H1 (cell line): ENCODE results near the gene BTN2A1. TPM values are rescaled to one million over a fixed set of nuclear protein-coding genes. Genes with fewer than 3 reads are reported as not detected.

Source experiments
- CTCF ChIA-PET: fragments of 300-600 bp; sonication (Branson Sonifier 250); formaldehyde crosslinking; loops from one replicate; lab custom pipeline; 2021; ENCODE audit not compliant: partially characterized antibody; lab: Charles Lee
- POLR2A ChIA-PET: fragments of 300-600 bp; sonication (Branson Sonifier 250); formaldehyde crosslinking; loops from one replicate; lab custom pipeline; 2021; ENCODE audit warnings: inconsistent platforms; ENCODE audit not compliant: partially characterized antibody; lab: Charles Lee
- DNase-seq, 2 experiments: peaks; one replicate each; pipeline versions ENCODE4 v3.0.0 to v3.0.0-alpha.2; 2010 to 2022; ENCODE audit warnings: low spot score in 2 of 2, low read depth in 1 of 2, mixed read lengths in 1 of 2
- FAIRE-seq: peaks from 2 replicates; lab custom pipeline; 2011; peaks lifted over from hg19 to GRCh38; lab: Jason Lieb, UNC
- H2AFZ ChIP-seq: 2 replicates; pipeline ENCODE4 v1.8.1; 2012; ENCODE audit warnings: low read length, inconsistent platforms
- H2AK5ac ChIP-seq: 2 replicates; pipeline ENCODE4 v1.6.1; 2013; ENCODE audit warnings: low read depth, low read length
- H2BK120ac ChIP-seq: replicated peaks from 2 replicates; pipeline ENCODE3; 2013; ENCODE audit warnings: low read depth, low read length, inconsistent platforms
- H2BK12ac ChIP-seq: 2 replicates; pipeline ENCODE4 v1.6.1; 2013; ENCODE audit warnings: low read depth, low read length
- H2BK15ac ChIP-seq: 2 replicates; pipeline ENCODE4 v1.6.1; 2013; ENCODE audit warnings: low read length
- H2BK20ac ChIP-seq: 2 replicates; pipeline ENCODE4 v1.6.1; 2013; ENCODE audit warnings: low read length
- H2BK5ac ChIP-seq: 2 replicates; pipeline ENCODE4 v1.6.1; 2013; ENCODE audit warnings: low read depth, low read length
- H3K14ac ChIP-seq: 2 replicates; pipeline ENCODE4 v1.6.1; 2013; ENCODE audit warnings: inconsistent platforms; ENCODE audit not compliant: insufficient read length
- H3K18ac ChIP-seq: 2 replicates; pipeline ENCODE4 v1.6.1; 2013; ENCODE audit warnings: low read length; ENCODE audit errors: extremely low read depth
- H3K23ac ChIP-seq: 2 replicates; pipeline ENCODE4 v1.6.1; 2013; ENCODE audit warnings: inconsistent platforms; ENCODE audit not compliant: insufficient read length
- H3K23me2 ChIP-seq: 2 replicates; pipeline ENCODE4 v1.6.1; 2013; ENCODE audit warnings: low read depth, low read length
- H3K27ac ChIP-seq: 2 replicates; pipeline ENCODE4 v1.6.1; 2011; ENCODE audit warnings: low read depth, low read length, inconsistent platforms
- H3K27me3 ChIP-seq, 4 experiments: replicated peaks in 1 of 4; 1 replicate in 1 of 4; 2 replicates in 3 of 4; pipeline versions ENCODE4 v1.6.1 to v1.8.1; 2011 to 2013; ENCODE audit warnings: low read length in 3 of 4, mild to moderate bottlenecking in 3 of 4, inconsistent platforms in 2 of 4, mixed read lengths in 2 of 4, moderate library complexity in 1 of 4; ENCODE audit not compliant: control insufficient read depth in 3 of 4, insufficient read depth in 3 of 4; ENCODE audit errors: extremely low read depth in 1 of 4
- H3K36me3 ChIP-seq, 4 experiments: 2 replicates each; pipeline versions ENCODE4 v1.6.1 to v1.8.1; 2011 to 2013; ENCODE audit warnings: mild to moderate bottlenecking in 4 of 4, low read length in 3 of 4, moderate library complexity in 2 of 4, control low read depth in 1 of 4, inconsistent platforms in 1 of 4; ENCODE audit not compliant: insufficient read depth in 4 of 4, control insufficient read depth in 2 of 4
- H3K4ac ChIP-seq: replicated peaks from 2 replicates; pipeline ENCODE3; 2013; ENCODE audit warnings: low read length, low read depth, mixed read lengths, inconsistent platforms; ENCODE audit not compliant: insufficient read length
- H3K4me1 ChIP-seq, 4 experiments: replicated peaks in 1 of 4; 1 replicate in 1 of 4; 2 replicates in 3 of 4; pipeline versions ENCODE4 v1.6.1 to v1.8.1; 2011 to 2013; ENCODE audit warnings: low read length in 3 of 4, inconsistent platforms in 2 of 4, mixed read lengths in 1 of 4; ENCODE audit not compliant: insufficient read depth in 4 of 4, control insufficient read depth in 3 of 4
- H3K4me2 ChIP-seq, 2 experiments: 2 replicates each; pipeline versions ENCODE4 v1.6.1 to v1.8.1; 2011 to 2013; ENCODE audit warnings: low read depth in 2 of 2, low read length in 2 of 2, control low read depth in 1 of 2, inconsistent platforms in 1 of 2, mild to moderate bottlenecking in 1 of 2; ENCODE audit not compliant: insufficient read depth in 1 of 2
- H3K4me3 ChIP-seq, 4 experiments: fragments of 200-600, 300-600 bp in 1 of 4; sonication (generic), shearing (Covaris generic), sonication (Bioruptor Twin) in 1 of 4; 2 replicates each; pipeline versions ENCODE4 v1.5.1 to v1.8.1; 2011 to 2016; ENCODE audit warnings: low read length in 4 of 4, low read depth in 3 of 4, control low read depth in 2 of 4, inconsistent platforms in 2 of 4, mild to moderate bottlenecking in 2 of 4, mixed read lengths in 1 of 4, moderate library complexity in 1 of 4; ENCODE audit not compliant: insufficient read depth in 2 of 4; ENCODE audit errors: extremely low read depth in 1 of 4
- H3K56ac ChIP-seq: replicated peaks from 2 replicates; pipeline ENCODE3; 2013; ENCODE audit warnings: low read depth, mild to moderate bottlenecking, mixed read lengths, low read length, inconsistent platforms; ENCODE audit not compliant: insufficient read length
- H3K79me1 ChIP-seq: 2 replicates; pipeline ENCODE4 v1.6.1; 2013; ENCODE audit warnings: low read depth, low read length, control low read depth
- H3K79me2 ChIP-seq, 2 experiments: 2 replicates each; pipeline versions ENCODE4 v1.6.1 to v1.8.1; 2012 to 2013; ENCODE audit warnings: low read length in 2 of 2, mild to moderate bottlenecking in 2 of 2, inconsistent platforms in 1 of 2; ENCODE audit not compliant: insufficient read depth in 2 of 2, control insufficient read depth in 1 of 2
- H3K9ac ChIP-seq, 4 experiments: replicated peaks in 1 of 4; 1 replicate in 1 of 4; 2 replicates in 3 of 4; pipeline versions ENCODE4 v1.6.1 to v1.8.1; 2011 to 2013; ENCODE audit warnings: low read depth in 3 of 4, low read length in 3 of 4, control low read depth in 2 of 4, mild to moderate bottlenecking in 2 of 4, moderate library complexity in 2 of 4, inconsistent platforms in 1 of 4; ENCODE audit errors: extremely low read depth in 1 of 4
- H3K9me3 ChIP-seq, 2 experiments: 2 replicates each; pipeline versions ENCODE4 v1.6.1 to v1.8.1; 2012 to 2013; ENCODE audit warnings: mild to moderate bottlenecking in 2 of 2, moderate library complexity in 2 of 2, control low read depth in 1 of 2, inconsistent platforms in 1 of 2, low read depth in 1 of 2, low read length in 1 of 2, mixed read lengths in 1 of 2; ENCODE audit not compliant: insufficient read depth in 2 of 2
- H4K20me1 ChIP-seq, 2 experiments: replicated peaks in 1 of 2; 2 replicates each; pipeline versions ENCODE3 to v1.8.1; 2011 to 2013; ENCODE audit warnings: inconsistent platforms in 2 of 2, low read length in 2 of 2, mild to moderate bottlenecking in 1 of 2; ENCODE audit not compliant: insufficient read depth in 2 of 2, control insufficient read depth in 1 of 2
- H4K5ac ChIP-seq: 2 replicates; pipeline ENCODE4 v1.6.1; 2013; ENCODE audit warnings: low read length, low read depth, mixed read lengths, inconsistent platforms; ENCODE audit not compliant: insufficient read length
- H4K8ac ChIP-seq: 2 replicates; pipeline ENCODE4 v1.8.0; 2013; ENCODE audit warnings: mild to moderate bottlenecking, moderate library complexity, low read length, inconsistent platforms; ENCODE audit not compliant: insufficient read depth; ENCODE audit errors: extremely low read depth
- H4K91ac ChIP-seq: replicated peaks from 2 replicates; pipeline ENCODE3; 2013; ENCODE audit warnings: low read length, mixed read lengths, inconsistent platforms; ENCODE audit not compliant: insufficient read length
- CHD1 ChIP-seq: IDR thresholded peaks from 2 replicates; pipeline ENCODE4 v1.6.1; 2012; ENCODE audit warnings: low read depth, low read length, improper control_type of control experiment
- KDM5A ChIP-seq: fragments of 200-600 bp; IDR thresholded peaks from 2 replicates; pipeline ENCODE4 v1.7.1; 2012; ENCODE audit warnings: mild to moderate bottlenecking, low read length, inconsistent platforms, mixed read lengths
- RXRA ChIP-seq: IDR thresholded peaks from 2 replicates; pipeline ENCODE4 v1.6.1; 2011; ENCODE audit warnings: low read depth, mild to moderate bottlenecking, low read length, moderate library complexity; ENCODE audit not compliant: insufficient read depth
- WGBS, 2 experiments: shearing (Covaris generic) in 1 of 2; methylation state at CpG; one replicate each; pipeline versions ENCODE4 v1.1.6 to v1.1.7; 2013 to 2015; ENCODE audit warnings: low lambda C conversion rate in 2 of 2, mixed read lengths in 2 of 2, inconsistent platforms in 1 of 2, low coverage in 1 of 2, missing lambda C conversion rate in 1 of 2; ENCODE audit not compliant: insufficient replicate concordance in 2 of 2, insufficient coverage in 1 of 2, insufficient read length in 1 of 2; ENCODE audit errors: extremely low coverage in 1 of 2, missing lambda C conversion rate in 1 of 2; 5-methylcytosine and 5-hydroxymethylcytosine counted together
- polyA plus RNA-seq, 7 experiments: library from polyadenylated mRNA; depleted of rRNA in 3 of 7; stranded (reverse) in 5 of 7; unstranded in 2 of 7; fragments of >200 nt in 5 of 7; fragments of 200-250 nt in 2 of 7; gene quantifications; 1 replicate in 5 of 7; 2 replicates in 1 of 7; 4 replicates in 1 of 7; pipeline versions ENCODE4 v1.2.1 to v1.2.3, GENCODE V29; 2011 to 2013; ENCODE audit warnings: missing spikeins in 2 of 7, mixed read lengths in 2 of 7
- total RNA-seq: library from RNA; stranded (reverse); fragmentation: NEBNext Ultra II Directional; extraction: Animal tissue kit (Norgen Biotek cat#: 25700); gene quantifications from 2 replicates; pipeline ENCODE4 v1.2.1, GENCODE V29; 2021

BTN2A1 gene
- total and polyA plus RNA-seq, 2 of the 8 experiments (the other 6 are each of a cell fraction or from before 2014, with no cell fraction given) = 8.7 to 11.0 TPM

- H3K23ac ChIP-seq = no peak overlapping the region
- H3K4me3 ChIP-seq = no peak overlapping the region
- no peak overlapping the region for H3K18ac ChIP-seq
- H3K14ac ChIP-seq = no peak overlapping the region
- CTCF ChIA-PET = interaction anchor here (0.8 kb wide), 1 partner anchor 70 kb away, joined by 3 read pairs; no protein-coding TSS in a partner anchor
- H2AFZ ChIP-seq = no peak overlapping the region
- H3K4me2 ChIP-seq = no peak overlapping the region
- H2BK12ac ChIP-seq = no peak overlapping the region
- no peaks in the 10 kb centered on the region for H3K36me3 ChIP-seq
- no peak overlapping the region for H2BK5ac ChIP-seq
- POLR2A ChIA-PET = interaction anchor here (0.6 kb wide), 1 partner anchor 109 kb away, joined by 3 read pairs; no protein-coding TSS in a partner anchor
- no peak for DNase-seq
- H3K4ac ChIP-seq = no peak overlapping the region
- H3K56ac ChIP-seq = no peak overlapping the region
- H3K23me2 ChIP-seq = peaks cover 3% of the 10 kb centered on the region; the same call in 1 of the 2 replicates
- WGBS, 2 experiments = 92% methylated on average over 7 of the region's 9 CpGs; no CpG with 5 or more reads in 1 of the 2 experiments
- no peak overlapping the region for H2AK5ac ChIP-seq
- H3K79me1 ChIP-seq = no peaks in the 10 kb centered on the region
- H3K4me1 ChIP-seq = peaks cover 0 to 3% (median 0%) of the 10 kb centered on the region in 4 experiments; a peak in 2 of 7 replicates
- TF ChIP-seq CHD1 = no peak
- no peak for TF ChIP-seq KDM5A
- TF ChIP-seq RXRA = no peak
- H4K20me1 ChIP-seq = no peaks in the 10 kb centered on the region
- no peak overlapping the region for H3K9ac ChIP-seq
- H4K91ac ChIP-seq = no peak overlapping the region
- no peak for FAIRE-seq
- H4K5ac ChIP-seq = no peak overlapping the region
- H3K9me3 ChIP-seq = no peaks in the 10 kb centered on the region
- no peak overlapping the region for H2BK120ac ChIP-seq
- no peak overlapping the region for H3K27ac ChIP-seq
- H4K8ac ChIP-seq = no peak overlapping the region
- no peaks in the 10 kb centered on the region for H3K27me3 ChIP-seq
- no peaks in the 10 kb centered on the region for H3K79me2 ChIP-seq
- H2BK15ac ChIP-seq = no peak overlapping the region
- no peak overlapping the region for H2BK20ac ChIP-seq
Observed at GRCh38 chr6:26516481-26517427, 59.0 kb downstream of the BTN2A1 start.
